NCI-H2227 (cell line): ENCODE data around the gene CTNNB1.

Experiments used
- DNase-seq: peaks from one replicate; lab custom pipeline; 2025; ENCODE audit not compliant: unreplicated experiment; lab: John Stamatoyannopoulos, UW

The CTNNB1 gene

GRCh38 chr3:41190509-41191284 lies 8.6 kb upstream of the CTNNB1 start:
- DNase-seq = no peak

DNA sequence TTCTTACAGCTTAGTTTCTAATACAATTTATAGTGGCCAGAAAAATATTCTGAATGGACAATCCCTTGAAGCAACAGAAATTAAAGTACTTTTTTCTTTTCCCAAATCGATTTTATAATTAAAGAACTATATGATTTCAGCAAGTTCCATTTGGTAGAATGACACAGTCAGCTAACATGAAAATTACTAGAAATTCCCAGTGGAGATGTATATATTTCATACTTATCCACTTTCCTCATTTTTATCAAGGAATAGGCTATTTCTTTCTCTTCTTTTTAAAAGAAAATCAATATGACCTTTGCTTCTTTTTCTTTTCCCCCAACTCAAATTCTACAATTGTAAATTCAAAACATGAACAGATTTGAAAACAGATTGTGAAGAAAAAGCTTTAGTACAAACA lies 6.4 kb upstream of the CTNNB1 start:
- DNase-seq = no peak

DNA sequence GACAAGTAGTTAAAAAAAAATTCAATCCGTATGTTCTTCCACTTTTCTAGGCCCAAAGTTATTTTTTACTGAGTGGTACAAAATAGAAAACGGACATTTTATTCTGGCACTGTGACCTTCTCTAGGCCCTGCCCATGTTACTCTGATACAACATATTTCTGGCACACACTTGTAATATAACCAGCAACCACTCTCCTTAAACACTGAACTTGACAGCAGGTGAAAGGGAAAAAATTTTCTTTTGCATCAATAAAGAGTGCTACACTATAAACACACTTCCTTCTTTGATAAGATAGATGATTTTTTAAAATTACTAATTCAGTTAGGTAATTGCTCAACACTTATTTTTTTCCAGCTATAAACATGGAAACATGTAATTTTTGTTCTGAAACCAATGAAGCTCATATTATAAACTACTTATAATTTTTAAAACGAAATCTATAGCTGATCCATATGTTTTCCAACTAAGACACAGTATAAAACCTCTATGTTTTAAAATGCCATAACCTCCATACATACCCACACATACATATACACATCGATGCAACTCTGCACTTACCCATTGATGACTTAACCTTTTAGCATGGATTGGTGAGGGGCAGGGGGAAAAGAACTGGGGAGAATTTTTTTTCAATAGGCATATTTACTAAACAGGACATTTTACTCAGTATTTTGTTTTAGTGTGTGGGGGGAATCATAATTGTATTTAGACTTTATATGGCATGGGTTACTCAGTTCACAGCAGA lies 5.3 kb upstream of the CTNNB1 start:
- peak; percentile 14 for DNase-seq

GRCh38 chr3:41194701-41195100 lies 4.6 kb upstream of the CTNNB1 start:
- DNase-seq = peak; percentile 76

DNA sequence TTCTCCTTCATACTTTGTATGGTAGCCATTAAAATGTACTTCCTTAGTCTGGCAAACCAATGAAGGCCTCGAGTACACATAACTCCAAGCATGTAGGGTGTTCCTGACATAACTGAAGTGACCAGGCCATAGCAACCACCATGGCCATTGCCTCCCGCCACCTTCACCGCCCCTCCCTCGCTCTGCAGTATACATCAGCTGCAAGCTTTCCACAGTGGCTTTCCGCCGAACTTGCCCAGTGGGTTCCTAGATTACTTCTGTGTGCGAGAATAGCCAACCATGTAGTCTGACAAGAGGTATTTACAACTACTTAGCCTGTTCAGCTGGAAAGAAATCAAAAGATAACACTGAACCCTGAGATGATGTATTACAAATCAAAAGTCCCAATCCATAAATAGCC lies 3.4 kb upstream of the CTNNB1 start:
- DNase-seq = peak; percentile 71

GRCh38 chr3:41196499-41197410 lies 2.5 kb upstream of the CTNNB1 start:
- DNase-seq = peak; percentile 10

GRCh38 chr3:41198046-41198445 lies 1.3 kb upstream of the CTNNB1 start:
- no peak for DNase-seq

- DNase-seq = peak; percentile 28
These were observed 779 bp upstream of the CTNNB1 start for GRCh38 chr3:41198526-41198925.

DNA sequence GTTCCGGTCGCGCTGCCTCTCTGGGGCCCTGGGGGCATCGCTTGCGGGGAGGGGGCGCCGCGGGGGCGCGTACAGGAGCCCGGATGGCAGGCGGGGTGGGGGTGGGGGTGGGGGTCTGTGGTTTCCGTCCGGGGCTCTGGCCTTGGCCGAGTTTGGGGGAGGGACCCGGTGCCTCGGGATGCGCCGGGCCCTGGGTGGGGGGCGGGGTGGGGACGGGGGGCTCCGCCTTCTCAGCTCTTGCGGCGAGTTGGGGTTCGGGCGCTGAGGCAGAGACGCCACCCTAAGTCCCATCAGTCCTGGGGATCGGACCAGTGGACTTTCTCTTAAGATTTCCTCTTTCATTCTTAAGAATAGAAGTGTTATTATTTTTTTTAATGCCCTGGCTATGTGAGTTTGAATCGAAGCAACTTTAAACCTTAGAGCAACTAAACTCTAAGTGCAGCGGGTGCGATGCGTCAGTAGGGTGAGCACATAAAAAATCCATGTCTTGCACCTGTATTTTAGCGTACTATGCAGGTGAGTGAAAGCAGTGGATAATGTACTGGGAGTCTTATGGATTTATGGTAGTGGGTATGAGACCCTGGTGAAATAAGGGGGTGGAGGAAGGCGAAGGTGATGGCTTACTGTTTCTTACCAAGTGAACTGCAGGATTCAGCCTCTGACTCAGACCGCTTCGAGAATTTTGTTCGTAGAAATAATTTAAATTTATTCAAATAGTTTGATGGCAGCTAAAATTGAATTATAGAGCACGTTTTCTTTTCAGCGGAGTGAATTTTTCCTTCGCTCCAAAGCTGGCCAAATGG lies 762 bp downstream of the CTNNB1 start:
- DNase-seq = peak; percentile 42

GRCh38 chr3:41200669-41201021 lies 1.3 kb downstream of the CTNNB1 start:
- peak; percentile 5 for DNase-seq

DNA sequence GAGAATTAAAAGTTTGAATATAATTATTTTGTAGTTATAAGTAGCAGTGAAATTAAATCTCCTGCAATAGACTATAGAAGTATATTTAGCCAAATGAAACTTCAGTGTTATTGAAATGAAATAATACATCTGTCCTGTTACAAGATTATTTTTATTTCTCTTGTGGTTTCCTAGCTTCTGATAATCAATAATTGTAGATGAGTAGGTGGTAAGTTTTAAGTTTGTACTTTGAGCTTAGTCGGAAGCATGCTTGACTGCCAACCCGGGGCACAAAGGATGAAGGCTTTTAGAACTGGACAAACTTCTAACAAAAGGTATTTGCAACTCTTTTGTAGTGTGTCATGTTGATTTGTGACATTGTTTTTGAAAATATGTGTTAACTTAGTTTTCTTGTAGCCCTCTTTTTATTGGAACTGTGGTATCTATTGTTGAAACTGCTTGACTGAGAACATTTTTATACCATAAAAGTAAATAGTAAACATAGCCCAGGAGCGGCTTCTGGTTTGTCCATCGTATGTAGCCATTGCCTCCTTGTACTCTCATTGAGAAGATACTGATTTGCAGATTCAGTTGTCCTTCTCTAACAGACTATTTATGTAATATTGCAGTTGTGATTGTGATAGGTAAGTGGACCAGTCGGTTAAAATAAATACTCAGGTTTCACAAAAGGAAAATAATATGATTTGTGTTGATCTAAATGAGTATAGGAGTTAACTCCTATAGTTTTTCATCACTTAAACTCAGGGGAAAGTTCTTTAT lies 2.9 kb downstream of the CTNNB1 start:
- DNase-seq = no peak

- DNase-seq = peak; percentile 31
These were observed 3.6 kb downstream of the CTNNB1 start for GRCh38 chr3:41202834-41203345.

GRCh38 chr3:41204369-41204768 lies 5.1 kb downstream of the CTNNB1 start:
- no peak for DNase-seq

DNA sequence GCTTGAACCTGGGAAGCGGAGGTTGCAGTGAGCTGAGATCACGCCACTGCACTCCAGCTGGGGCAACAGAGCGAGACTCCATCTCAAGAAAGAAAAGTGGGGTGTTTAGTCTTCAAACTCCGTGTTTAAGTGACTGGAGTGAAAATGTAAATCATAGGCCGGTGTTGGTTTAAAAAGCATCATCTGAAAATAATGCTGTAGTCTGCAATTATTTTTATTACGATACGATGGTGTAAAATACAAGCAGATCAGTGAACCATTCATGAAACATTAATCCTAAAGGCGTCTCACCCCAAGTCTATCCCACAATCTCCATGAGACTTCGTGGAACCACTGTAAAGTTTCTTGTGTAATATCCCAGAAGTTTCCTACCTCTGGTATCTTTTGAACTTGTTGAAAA lies 6.3 kb downstream of the CTNNB1 start:
- no peak for DNase-seq

DNA sequence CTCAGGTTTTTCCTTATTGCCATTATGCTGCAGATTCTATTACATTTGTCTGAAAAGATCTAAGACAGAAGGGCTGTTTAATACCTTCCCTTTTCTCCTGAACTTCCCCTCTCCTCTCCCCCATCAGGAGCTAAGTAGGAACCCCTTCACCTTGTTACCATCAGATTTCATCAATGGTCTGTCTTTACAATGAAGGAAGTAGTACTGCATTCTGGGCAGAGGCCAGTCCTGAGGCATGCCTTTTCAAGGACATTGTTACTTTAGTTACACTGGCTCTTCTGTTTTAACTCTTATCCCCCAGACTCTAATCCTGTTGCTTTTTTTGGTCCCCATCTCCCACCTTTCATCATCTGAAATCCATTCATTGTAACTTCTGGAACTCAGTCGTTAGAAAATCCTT lies 8.1 kb downstream of the CTNNB1 start:
- no peak for DNase-seq

DNA sequence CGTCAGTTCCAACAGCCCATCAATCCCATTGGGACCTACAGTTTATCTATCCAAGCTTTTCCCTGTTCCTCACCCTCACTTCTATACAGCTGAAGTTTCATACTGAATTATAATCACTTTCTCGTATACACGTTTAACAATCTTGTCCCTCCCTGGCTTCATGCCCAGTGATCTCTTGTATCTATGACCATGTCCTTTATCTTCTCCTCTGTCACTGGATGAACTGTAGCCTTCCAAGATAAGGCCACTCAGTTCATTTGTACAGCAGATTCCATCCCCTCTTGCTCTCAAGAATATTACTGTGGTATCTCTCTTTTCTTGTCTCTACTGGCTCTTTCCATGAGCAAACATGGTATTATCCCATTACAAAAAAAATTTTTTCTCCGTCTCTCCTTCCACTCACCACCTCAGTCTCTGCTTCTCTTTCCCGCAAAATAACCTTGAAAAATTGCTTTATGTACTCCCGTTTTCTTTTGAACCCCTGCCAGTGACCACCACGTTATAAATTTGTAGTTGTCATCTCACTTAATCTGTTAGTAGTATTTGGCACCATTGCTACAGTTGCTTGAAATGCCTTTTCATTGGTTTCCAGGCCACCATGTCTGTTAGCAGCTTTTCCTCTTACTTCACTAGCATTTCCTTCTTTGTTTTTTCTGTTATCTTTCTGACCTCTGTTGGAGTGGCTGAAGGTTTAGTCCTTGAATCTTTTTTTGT lies 9.4 kb downstream of the CTNNB1 start:
- no peak for DNase-seq

GRCh38 chr3:41209646-41210045 lies 10.3 kb downstream of the CTNNB1 start:
- no peak for DNase-seq

DNA sequence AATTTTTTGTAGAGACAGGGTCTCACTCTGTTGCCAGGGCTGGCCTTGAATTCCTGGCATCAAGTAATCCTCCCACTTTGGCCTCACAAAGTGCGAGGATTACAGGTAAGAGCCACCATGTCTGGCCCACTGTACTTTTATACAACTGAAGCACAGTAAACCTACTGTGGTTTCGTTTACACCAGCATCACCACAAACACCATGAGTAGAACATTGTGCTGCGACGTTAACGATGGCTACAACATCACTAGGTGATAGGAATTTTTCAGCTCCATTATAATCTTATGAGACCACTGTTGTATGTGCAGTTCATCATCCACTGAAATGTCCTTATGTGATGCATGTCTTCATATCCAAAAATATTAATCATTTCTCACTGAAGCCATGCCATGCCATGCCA lies 11.7 kb downstream of the CTNNB1 start:
- DNase-seq = no peak

DNA sequence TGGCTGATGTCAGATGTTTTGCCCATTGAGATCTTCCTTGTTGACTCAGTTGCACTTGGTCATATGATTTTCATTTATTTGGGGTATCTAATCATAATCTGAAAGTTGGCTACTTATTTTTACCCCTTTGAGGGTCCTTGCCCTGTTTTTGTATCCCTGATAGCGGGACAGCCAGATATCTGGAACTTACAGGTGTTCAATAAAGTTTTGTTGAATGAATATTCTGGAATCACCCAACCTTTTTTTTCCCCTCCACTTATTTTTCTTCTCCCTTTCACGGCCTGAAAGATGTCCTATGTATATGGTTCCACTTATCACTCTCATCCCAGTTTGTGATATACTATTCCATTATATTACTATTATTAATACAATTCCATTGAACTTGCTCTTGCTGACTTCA lies 12.8 kb downstream of the CTNNB1 start:
- DNase-seq = no peak
